ENCODE data around the gene ESPN.
"Not testable (repeated sequence)": the region's sequence is repeated elsewhere in the genome, so short reads cannot be mapped to it uniquely, and the experiment has no call there.

- TF ChIP-seq POLR2A, CTCF, EP300 (IDR thresholded peaks at IDR 0.05): not testable (repeated sequence)
Measured at GRCh38 chr1:6455752-6456520, 31.4 kb downstream of the ESPN start.
